Type B pancreatic cell (in vitro differentiated cells): ENCODE measurements around the gene BRIX1. TPM values are rescaled to one million over a fixed set of nuclear protein-coding genes. Genes with fewer than 3 reads are reported as not detected.
"Not testable (repeated sequence)": the region's sequence is repeated elsewhere in the genome, so short reads cannot be mapped to it uniquely, and the experiment has no call there.

Experiments
- DNase-seq: peaks from one replicate; pipeline ENCODE4 v3.0.0; 2021; ENCODE audit warnings: mixed read lengths; ENCODE audit not compliant: unreplicated experiment; ENCODE audit errors: extremely low spot score
- H3K27ac Mint-ChIP-seq: 2 replicates; pipeline ENCODE4 v1.8.0; 2021; ENCODE audit warnings: mild to moderate bottlenecking, mixed read lengths
- H3K27me3 Mint-ChIP-seq: 2 replicates; pipeline ENCODE4 v1.8.0; 2021; ENCODE audit warnings: mixed read lengths
- H3K36me3 Mint-ChIP-seq: 2 replicates; pipeline ENCODE4 v1.8.0; 2021; ENCODE audit warnings: mixed read lengths
- H3K4me1 Mint-ChIP-seq: one replicate; pipeline ENCODE4 v1.8.0; 2021; ENCODE audit warnings: mixed read lengths; ENCODE audit not compliant: unreplicated experiment
- H3K4me3 Mint-ChIP-seq: 2 replicates; pipeline ENCODE4 v1.8.0; 2021; ENCODE audit warnings: mild to moderate bottlenecking, mixed read lengths
- H3K9me3 Mint-ChIP-seq: 2 replicates; pipeline ENCODE4 v1.8.0; 2021; ENCODE audit warnings: mixed read lengths
- CTCF ChIP-seq: fragments of 200-600 bp; sonication (generic); conservative IDR thresholded peaks from 2 replicates; pipeline ENCODE4 v1.5.0; 2021; ENCODE audit warnings: antibody characterized with exemption, mild to moderate bottlenecking
- total RNA-seq: library from RNA; stranded (reverse); gene quantifications from 2 replicates; pipeline ENCODE4 v1.2.1, GENCODE V29; 2021; ENCODE audit warnings: low replicate concordance

The BRIX1 gene
- total RNA-seq, 1 donor from 2014 or later = 38.0 TPM

DNA sequence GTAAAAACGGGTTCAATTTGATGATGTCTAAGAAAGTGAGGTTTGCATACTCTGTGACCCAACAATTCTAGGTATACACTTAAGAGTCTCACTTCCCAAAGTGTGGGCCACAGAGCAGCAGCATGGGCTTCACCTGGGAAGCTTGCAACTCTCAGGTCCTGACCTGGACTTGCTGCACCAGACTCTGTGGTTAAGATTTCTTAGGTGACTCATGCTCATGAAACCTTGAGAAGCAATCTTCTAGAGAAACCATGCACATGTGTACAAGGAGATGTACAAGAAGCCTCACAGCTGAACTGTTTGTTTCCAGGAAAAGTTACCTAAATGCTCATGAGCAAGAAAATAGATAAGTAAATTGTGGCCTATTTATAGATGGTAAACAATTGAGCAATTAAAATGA is 43.8 kb downstream of the BRIX1 start:
- H3K36me3 Mint-ChIP-seq = peaks cover 12% of the 10 kb centered on the region
- H3K27ac Mint-ChIP-seq = no peak overlapping the region
- H3K4me3 Mint-ChIP-seq = no peak overlapping the region
- peaks cover 7% of the 10 kb centered on the region for H3K4me1 Mint-ChIP-seq
- no peak for DNase-seq
- H3K27me3 Mint-ChIP-seq = no peaks in the 10 kb centered on the region
- H3K9me3 Mint-ChIP-seq = no peaks in the 10 kb centered on the region
- TF ChIP-seq CTCF = no peak

- no peak for TF ChIP-seq CTCF
- Mint-ChIP-seq H3K27ac (no peak overlapping the region), H3K27me3 (no peaks in the 10 kb centered on the region), H3K36me3 (no peaks in the 10 kb centered on the region), H3K4me1 (no peaks in the 10 kb centered on the region), H3K4me3 (no peak overlapping the region), H3K9me3 (no peaks in the 10 kb centered on the region)
- no peak for DNase-seq
Measured at GRCh38 chr5:34967540-34967939, 52.0 kb downstream of the BRIX1 start.

GRCh38 chr5:34968258-34968657 is 52.7 kb downstream of the BRIX1 start:
- Mint-ChIP-seq H3K4me3 (no peak overlapping the region), H3K9me3 (no peaks in the 10 kb centered on the region), H3K27me3 (no peaks in the 10 kb centered on the region), H3K36me3 (no peaks in the 10 kb centered on the region), H3K4me1 (no peaks in the 10 kb centered on the region), H3K27ac (no peak overlapping the region)
- no peak for TF ChIP-seq CTCF
- no peak for DNase-seq

- Mint-ChIP-seq H3K27me3 (no peaks in the 10 kb centered on the region), H3K36me3 (no peaks in the 10 kb centered on the region), H3K27ac (no peak overlapping the region), H3K4me3 (no peak overlapping the region), H3K9me3 (no peaks in the 10 kb centered on the region), H3K4me1 (no peaks in the 10 kb centered on the region)
- DNase-seq = no peak
- TF ChIP-seq CTCF = no peak
Measured at GRCh38 chr5:34970552-34970951, 55.0 kb downstream of the BRIX1 start.

GRCh38 chr5:34971655-34972054 is 56.1 kb downstream of the BRIX1 start:
- H3K4me1 Mint-ChIP-seq, H3K36me3 Mint-ChIP-seq, H3K4me3 Mint-ChIP-seq, H3K27ac Mint-ChIP-seq, H3K9me3 Mint-ChIP-seq, DNase-seq, H3K27me3 Mint-ChIP-seq: not testable (repeated sequence)

Other genes starting within 250 kb of the BRIX1 start
- gene TTC23L, start 76.5 kb upstream of the BRIX1 start, total RNA-seq = 1.8 and 2.1 TPM in 2 replicates
- 19.5 and 20.9 TPM in 2 replicates for gene RAD1, start 207 bp upstream of the BRIX1 start, total RNA-seq
- gene DNAJC21, start 13.8 kb downstream of the BRIX1 start, total RNA-seq = 46.6 and 53.2 TPM in 2 replicates
- not detected in 2 replicates for gene AGXT2, start 132.2 kb downstream of the BRIX1 start, total RNA-seq